Right hindlimb (tissue), 1 donor: ENCODE data around the gene PLXNB2.
A peak's percentile ranks its signal among the peaks of the same experiment; 100 is the strongest.
"Not testable (repeated sequence)": the region's sequence is repeated elsewhere in the genome, so short reads cannot be mapped to it uniquely, and the experiment has no call there.

Source experiments
- DNase-seq: peaks from one replicate; pipeline ENCODE4 v3.0.0-alpha.2; 2018

Gene PLXNB2, protein sequence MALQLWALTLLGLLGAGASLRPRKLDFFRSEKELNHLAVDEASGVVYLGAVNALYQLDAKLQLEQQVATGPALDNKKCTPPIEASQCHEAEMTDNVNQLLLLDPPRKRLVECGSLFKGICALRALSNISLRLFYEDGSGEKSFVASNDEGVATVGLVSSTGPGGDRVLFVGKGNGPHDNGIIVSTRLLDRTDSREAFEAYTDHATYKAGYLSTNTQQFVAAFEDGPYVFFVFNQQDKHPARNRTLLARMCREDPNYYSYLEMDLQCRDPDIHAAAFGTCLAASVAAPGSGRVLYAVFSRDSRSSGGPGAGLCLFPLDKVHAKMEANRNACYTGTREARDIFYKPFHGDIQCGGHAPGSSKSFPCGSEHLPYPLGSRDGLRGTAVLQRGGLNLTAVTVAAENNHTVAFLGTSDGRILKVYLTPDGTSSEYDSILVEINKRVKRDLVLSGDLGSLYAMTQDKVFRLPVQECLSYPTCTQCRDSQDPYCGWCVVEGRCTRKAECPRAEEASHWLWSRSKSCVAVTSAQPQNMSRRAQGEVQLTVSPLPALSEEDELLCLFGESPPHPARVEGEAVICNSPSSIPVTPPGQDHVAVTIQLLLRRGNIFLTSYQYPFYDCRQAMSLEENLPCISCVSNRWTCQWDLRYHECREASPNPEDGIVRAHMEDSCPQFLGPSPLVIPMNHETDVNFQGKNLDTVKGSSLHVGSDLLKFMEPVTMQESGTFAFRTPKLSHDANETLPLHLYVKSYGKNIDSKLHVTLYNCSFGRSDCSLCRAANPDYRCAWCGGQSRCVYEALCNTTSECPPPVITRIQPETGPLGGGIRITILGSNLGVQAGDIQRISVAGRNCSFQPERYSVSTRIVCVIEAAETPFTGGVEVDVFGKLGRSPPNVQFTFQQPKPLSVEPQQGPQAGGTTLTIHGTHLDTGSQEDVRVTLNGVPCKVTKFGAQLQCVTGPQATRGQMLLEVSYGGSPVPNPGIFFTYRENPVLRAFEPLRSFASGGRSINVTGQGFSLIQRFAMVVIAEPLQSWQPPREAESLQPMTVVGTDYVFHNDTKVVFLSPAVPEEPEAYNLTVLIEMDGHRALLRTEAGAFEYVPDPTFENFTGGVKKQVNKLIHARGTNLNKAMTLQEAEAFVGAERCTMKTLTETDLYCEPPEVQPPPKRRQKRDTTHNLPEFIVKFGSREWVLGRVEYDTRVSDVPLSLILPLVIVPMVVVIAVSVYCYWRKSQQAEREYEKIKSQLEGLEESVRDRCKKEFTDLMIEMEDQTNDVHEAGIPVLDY (N-terminal part only)

DNA sequence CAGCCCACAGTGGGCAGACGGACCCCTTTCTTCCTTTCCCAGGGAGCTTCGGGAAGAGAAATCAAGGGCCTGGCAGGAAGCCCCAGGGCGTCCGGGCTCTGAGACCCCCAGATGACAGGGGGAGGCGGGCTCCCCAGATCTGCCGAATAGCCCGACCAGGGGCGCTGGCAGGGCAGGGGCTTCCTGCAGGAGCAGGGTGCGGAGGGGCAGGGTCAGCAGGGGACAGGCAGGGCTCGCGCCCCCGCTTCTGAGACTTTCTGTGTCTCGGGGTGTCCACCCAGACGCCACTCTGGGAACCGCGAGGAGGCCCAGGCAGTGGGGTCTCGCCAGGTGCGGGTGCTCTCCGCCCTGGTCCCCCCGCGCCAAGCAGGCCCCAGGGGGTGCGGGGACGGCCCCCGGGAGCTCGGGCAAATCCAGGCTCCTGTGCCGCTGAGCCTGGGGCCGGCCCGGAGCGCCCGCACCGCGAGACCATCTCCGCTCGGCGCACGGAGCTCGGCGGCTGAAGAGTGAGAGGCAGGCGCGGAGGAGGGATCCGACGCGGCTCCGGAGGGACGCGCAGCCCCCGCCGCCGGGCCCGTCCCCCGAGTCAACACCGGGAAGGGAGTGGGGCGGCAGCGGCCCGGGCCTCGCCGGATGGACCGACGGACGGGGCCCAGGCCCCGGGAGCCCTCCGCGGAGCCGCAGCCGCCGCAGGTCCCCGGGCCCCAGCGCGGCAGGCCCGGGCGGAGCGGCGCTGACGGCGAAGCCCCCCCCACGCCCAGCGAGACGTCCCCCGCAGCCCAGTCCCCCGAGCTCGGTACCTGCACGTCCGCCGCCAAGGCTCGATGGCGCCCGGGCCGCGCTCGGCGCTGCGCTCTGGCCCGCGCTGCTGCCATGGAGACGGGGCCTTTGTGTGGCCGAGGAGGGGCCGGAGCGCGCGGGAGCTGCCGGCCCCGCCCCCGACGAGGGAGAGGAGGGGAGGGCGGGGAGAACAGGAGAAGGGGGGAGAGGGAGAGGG lies at the start of gene PLXNB2:
PLXNB2 (minus strand) TSS at position 894 of the 997 bp plus-strand sequence. CDS start 17,062 bp downstream, outside the sequence.
- peak; percentile 91 for DNase-seq

DNA sequence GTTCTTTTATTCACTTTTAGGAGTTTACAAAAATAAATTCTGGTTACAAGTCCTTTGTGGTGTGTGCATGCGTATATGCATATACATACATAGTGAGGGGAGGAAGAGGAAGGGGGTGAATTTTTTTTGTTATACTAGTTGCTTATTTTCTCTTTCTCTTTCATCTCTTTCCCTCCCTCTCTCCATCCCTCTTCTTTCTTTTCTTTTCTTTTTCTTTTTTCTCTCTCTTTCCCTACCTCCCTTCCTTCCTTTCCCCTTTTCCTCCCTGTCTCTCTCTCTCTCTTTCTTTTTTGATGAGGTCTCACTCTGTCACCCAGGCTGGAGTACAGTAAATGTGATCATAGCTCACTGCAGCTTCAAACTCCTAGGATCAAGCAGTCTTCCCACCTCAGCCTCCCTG lies 49.8 kb upstream of the PLXNB2 start:
- DNase-seq: no peak

DNA sequence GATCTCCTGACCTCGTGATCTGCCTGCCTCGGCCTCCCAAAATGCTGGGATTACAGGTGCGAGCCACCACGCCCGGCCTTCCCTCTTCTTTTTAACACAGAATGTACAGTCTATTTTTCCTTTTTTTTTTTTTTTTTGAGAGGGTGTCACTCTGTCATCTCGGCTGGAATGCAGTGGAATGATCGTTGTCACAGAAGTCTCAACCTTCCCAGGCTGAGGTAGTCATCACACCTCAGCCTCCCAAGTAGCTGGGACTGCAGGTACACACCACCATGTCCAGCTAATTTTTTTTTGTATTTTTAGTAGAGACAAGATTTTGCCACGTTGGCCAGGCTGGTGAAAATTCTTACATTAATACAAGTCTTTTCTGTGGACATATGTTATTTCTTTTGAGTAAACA lies 48.7 kb upstream of the PLXNB2 start:
- no peak for DNase-seq

DNA sequence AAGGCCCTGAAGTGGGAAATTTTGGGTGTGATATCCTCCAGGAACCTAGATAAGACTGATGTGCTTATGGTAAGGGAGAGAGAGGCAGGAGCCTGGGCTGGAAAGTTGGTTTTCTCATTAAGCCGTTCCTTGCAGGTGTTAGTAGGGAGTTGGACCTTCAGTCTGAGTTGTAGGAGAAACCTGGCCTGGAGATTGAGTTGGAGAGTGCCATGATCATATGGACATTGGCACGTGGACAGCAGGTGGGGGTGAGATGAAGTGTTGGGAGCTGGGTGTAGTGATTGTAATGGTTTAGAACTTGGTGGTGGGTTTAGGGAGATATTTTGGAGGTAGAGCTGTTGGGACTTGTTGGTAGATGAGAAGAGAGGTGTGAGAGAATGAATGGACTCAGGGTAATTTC lies 40.6 kb upstream of the PLXNB2 start:
- no peak for DNase-seq

DNA sequence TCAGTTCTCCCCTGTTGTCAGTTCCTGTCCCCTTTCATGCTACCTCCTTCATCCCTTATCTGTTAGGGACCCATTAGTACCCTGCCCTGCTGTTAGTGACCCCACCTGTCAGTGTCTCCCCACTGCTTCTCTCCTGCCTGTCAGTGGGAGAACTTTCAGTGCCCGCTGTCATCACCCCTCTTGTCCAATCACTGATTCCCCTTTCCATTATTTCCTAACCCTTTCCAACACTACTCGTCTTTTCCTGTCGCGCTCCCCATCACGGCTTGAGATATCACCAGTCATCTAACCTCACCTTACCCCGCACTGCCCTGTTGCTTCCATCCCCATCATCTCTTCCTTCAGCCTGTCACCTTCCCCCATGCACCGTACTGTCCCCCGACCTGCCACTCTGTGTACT lies 39.7 kb upstream of the PLXNB2 start:
- no peak for DNase-seq

DNA sequence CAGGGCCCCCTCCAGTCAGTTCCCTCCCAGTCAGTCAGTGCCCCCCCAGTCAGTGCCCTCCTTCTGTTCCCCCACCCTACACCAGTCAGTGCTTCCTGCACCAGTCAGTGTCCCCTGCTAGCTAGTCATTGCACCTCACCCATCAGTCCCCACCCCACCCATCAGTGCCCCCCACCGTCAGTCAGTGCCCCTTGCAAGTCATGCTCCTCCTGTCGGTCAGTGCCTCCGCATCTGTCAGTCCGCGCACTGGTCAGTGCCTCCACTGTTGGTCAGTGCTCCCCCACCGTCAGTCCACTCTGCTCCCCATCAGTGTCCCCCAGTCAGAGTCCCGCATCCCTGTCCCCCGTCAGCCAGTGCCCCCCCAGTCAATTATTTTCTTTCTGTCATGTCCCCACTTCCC lies 39.0 kb upstream of the PLXNB2 start:
- no peak for DNase-seq

DNA sequence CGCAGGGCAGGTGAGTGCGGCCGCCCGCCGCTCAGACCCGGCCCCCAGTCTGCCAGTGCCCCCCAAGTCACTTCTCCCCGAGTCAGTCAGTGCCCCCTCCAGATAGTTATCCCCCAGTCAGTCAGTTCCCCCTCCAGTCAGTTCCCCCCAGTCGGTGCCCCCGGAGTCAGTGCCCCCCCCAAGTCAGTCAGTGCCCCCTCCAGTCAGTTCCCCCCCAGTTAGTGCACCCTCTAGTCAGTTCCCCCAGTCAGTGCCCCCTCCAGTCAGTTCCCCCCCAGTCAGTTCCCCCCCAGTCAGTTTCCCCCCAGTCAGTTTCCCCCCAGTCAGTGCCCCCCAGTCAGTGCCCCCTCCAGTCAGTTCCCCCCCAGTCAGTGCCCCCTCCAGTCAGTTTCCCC lies 36.1 kb upstream of the PLXNB2 start:
- no peak for DNase-seq

DNA sequence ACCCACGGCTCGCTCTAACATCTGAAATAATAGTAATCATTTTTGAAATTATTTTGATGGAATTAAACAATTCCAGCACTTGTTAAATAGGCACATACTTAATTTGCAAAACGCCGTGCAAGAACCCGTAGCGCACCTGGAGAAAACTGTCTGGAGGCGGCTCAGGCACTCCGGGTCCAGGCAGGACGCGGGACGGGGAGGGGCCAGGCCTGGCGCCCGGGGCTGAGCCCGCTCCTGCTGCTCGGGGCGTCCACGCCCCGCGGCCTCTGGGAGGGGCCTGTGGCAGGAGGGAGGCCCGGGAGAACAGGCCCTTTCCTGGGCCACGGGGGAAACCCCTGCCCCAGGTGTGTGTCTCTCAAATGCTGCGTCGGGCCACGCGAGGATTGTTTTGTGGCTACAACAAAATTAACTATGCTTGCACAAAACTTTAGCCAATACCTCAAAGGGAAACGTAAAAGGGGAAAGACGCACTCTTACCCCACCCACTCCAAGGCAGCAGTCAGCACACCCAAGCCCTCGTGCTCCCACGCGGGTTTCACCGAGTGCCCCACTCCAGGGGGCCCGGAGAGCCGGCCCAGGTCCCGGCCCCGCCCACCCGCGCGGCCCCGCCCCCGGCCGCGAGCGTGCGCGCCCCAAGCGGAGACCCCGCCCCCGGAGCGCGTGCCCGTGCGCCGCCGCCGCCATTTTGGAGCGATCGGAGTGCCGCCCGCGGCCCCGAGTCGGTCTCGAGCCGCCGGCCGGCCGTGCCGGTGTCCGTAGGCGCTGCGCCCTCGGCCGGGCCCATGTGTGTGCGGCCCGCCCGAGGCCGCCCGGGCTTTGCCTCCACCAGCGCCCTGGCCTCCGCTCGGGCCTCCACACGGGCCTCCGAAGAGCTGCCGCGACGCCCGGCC lies 35.5 kb upstream of the PLXNB2 start, which contains the start of gene PPP6R2:
PPP6R2 (plus strand) TSS at position 677 of the 890 bp plus-strand sequence. CDS start 50,582 bp downstream, outside the sequence.
- peak; percentile 88 for DNase-seq

DNA sequence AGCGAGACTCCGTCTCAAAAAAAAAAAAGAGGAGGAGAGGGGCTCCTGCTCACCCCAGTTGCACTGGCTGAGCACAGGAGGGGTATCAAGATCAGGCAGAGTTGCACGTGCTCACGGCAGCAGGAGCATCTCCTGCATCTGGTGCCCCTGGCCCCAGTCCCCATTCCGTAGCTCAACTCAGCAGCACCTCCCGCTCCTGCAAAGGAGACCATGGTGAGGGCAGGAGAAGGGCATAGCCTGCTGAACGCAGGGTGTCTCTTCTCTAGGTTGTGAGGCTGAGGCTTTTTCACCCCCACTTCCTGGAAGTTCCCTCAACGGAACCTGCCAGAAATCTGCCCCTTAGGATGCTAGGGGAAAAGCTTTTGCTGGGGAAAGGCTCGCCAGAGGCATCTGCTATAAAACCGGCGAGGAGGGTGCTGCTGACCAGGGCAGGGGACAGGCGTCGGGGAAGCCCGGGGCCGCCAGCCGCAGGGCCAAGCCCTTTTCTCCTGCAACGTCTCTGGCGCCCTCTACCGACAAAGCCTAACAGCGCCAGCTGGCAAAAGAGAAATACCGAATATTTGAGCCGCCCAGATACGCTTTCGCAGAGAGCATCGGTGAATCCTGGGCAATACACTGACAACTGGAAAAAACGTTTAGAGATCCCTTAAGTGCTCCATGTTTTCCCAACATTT lies 34.7 kb upstream of the PLXNB2 start:
- DNase-seq: peak; percentile 90

DNA sequence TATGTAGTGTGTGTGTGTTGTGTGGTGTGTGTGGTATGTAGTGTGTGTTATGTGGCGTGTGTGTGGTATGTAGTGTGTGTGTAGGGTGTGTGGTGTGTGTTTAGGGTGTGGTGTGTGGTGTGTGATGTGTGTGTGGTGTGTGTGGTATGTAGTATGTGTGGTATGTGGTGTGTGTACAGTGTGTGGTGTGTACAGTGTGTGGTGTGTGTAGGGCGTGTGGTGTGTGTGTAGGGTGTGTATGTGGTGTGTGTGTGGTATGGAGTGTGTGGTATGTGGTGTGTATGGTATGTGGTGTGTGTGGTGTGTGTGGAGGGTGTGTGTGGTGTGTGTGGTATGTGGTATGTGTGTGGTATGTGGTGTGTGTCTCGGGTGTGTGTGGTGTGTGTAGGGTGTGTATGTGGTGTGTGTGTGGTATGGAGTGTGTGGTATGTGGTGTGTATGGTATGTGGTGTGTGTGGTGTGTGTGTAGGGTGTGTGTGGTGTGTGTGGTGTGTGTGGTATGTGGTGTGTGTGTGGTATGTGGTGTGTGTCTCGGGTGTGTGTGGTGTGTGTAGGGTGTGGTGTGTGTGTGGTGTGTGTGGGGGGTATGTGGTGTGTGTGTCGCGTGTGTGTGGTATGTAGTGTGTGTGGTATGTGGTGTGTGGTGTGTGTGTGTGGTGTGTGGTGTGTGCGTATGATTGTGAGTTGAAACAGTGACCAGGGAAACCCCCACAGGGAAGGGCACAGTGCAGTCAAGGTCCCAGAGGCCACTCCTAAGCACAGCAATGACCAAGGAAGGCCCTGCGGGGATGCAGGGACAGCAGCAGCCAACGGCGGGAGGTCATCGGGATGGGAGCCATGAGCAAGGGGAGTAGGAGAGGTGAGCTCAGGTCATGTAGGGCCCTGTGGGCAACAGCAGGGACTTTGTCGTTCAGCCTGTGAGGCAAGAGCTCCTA lies 32.8 kb upstream of the PLXNB2 start:
- DNase-seq: no peak

DNA sequence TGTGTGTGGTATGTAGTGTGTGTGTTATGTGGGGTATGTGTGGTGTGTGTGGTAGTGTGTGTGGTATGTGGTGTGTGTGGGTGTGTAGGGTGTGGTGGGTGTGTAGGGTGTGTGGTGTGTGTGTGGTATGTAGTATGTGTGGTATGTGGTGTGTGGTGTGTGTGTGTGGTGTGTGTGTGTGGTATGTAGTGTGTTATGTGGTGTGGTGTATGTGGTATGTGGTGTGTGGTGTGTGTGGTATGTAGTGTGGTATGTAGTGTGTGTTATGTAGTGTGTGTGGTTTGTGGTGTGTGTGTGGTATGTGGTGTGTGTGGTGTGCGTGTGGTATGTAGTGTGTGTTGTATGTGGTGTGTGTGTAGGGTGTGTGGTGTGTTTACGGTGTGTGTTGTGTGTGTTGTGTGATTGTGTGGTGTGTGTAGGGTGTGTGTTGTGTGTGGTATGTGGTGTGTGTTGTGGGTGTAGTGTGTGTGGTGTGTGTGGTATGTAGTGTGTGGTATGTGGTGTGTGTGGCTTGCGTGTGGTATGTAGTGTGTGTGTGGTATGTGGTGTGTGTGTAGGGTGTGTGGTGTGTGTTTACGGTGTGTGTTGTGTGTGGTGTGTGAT lies 31.5 kb upstream of the PLXNB2 start:
- no peak for DNase-seq

DNA sequence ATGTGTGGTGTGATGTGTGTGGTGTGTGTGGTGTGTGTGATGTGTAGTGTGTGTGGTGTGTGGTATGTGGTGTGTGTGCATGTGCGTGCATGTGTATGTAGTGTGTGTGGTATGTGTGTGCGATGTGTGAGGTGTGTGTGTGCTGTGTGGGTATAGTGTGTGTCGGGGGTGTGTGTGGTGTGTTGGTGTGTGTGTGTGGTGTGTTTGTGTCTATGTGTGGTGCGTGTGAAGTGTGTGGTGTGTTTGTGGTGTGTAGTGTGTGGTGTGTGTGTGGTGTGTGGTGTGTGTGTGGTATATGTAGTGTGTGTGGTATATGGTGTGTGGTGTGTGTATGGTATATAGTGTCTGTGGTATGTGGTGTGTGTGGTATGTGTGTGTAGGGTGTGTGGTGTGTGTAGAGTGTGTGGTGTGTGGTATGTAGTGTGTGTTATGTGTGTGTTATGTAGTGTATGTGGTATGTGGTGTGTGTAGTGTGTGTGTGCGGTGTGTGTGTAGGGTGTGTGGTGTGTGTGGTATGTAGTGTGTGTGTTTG lies 30.7 kb upstream of the PLXNB2 start:
- DNase-seq: no peak

DNA sequence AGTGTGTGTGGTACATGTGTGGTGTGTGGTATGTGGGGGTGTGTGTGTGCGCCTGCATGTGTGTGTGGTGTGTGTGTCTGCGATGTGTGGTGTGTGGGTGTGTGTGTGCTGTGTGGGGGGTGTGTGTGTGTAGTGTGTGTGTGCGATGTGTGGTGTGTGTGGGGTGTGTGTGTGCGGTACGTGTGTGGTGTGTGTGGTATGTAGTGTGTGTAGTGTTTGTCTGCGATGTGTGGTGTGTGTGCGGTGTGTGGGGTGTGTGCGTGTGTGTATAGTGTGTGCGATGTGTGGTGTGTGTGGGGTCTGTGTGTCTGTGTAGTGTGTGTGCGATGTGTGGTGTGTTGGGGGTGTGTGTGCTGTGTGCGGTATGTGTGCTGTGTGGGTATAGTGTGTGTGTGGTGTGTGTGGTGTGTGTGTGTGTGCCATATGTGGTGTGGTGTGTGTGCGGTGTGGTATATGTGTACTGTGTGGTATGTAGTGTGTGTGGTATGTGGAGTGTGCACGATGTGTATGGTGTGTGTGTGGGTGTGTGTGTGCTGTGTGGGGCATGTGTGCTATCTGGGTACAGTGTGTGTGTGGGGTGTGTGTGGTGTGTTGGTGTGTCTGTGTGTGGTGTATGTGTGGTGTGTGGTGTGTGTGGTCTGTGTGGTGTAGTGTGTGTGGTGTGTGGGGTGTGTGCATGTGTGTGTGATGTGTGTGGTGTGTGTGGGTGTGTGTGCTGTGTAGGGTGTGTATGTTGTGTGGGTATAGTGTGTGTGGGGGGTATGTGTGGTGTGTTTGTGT lies 30.0 kb upstream of the PLXNB2 start:
- DNase-seq: no peak

DNA sequence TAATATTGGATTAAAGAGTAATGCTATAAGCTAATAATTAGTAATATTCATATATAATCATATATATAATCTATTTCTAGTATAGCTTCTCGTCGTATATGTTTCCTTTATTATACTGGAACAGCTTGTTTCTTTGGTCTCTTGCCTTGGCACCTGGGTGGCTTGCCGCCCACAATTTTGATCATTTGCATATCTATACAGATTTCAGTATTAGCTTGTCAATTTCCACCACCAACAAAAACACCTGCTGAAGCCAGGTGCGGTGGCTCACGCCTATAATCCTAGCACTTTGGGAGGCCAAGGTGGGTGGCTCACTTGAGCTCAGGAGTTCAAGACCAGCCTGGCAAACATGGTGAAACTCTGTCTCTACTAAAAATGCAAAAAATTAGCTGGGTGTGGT lies 27.0 kb upstream of the PLXNB2 start:
- DNase-seq: not testable (repeated sequence)

DNA sequence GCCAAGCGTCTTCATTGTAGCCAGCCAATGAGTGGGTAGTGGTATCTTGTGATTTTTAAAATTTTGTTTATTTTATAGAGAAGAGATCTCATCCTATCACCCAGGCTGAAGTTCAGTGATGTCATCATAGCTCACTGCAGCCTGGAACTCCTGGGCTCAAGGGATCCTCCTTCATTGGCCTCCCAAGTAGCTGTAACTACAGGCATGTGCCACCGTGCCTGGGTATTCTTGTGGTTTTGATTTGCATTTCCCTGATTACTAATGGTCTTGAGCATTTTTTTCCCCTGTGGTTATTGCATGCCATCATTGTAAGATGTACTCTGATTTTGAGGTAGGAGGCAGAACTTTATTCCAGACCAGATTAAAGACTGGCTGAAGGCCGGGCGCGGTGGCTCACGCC lies 21.8 kb upstream of the PLXNB2 start:
- DNase-seq: no peak

DNA sequence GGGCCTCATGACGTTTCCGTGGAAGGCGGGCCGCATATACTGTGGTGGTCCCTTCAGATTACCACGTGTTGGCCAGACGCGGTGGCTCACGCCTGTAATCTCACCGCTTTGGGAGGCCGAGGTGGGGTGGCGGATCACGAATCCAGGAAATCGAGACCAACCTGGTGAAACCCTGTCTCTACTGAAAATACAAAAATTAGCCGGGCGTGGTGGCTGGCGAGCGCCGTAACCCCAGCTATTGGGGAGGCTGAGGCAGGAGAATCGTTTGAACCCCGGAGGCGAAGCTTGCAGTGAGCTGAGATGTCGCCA lies 20.2 kb upstream of the PLXNB2 start:
- DNase-seq: no peak

DNA sequence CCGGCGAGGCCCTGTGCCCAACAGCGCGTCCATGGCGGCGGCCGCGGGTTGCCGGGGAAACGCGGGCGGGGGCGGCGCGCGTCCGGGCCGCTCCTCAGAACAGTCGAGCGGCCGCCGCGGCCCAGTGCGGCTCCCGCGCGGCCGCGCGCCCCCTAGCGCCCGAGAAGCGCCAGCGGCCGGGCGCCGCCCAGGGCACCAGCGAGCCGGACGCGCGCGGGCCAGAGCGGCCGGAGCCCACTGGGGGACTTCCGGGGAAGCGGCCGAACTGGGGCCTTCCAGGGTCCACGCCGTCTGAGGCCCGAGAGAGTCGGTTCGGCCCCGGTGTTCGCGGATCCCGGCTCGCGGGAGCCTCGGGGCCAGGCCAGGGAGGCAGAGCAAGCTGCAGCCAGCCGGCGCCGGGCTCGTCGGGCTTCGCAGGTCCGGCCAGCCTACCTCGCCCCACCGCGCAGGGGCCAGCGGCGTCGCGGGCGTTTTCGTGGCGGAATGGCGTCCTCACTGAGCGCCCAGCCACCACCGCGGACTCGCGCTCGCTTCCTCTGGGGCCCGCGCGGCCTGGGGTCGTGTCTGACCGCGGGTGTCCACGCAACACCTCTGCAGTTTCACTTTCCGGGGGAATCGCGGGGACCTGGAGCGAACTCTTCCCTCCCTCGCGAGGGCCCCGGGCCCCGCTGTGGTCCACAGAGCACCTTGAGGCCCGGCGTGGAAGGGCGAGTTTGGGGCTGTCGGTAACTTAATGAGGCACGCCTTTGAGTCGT lies 19.7 kb upstream of the PLXNB2 start, which contains the start of gene DENND6B:
DENND6B (minus strand) TSS at position 57 of the 755 bp plus-strand sequence; CDS start at position 33, 24 bp downstream.
- DNase-seq: peak; percentile 90
